Endothelial cell of umbilical vein (primary cell): Measurements from ENCODE around the gene BCL11A. TPM values are rescaled to one million over a fixed set of nuclear protein-coding genes. Genes with fewer than 3 reads are reported as not detected.

Experiments
- BruUV-seq: library from RNA; stranded (reverse); fragments of 400-500 nt; replicated peaks from 2 replicates; lab custom pipeline; 2021; lab: Mats Ljungman, UMichigan
- CTCF ChIA-PET: fragments of 300-600, 350-600 bp; sonication (Branson Sonifier 250); formaldehyde crosslinking; loops from one replicate; lab custom pipeline; 2021; ENCODE audit warnings: antibody characterized with exemption, inconsistent platforms; lab: Charles Lee
- POLR2A ChIA-PET: fragments of 300-600, 350-600 bp; sonication (Branson Sonifier 250); formaldehyde crosslinking; loops from one replicate; lab custom pipeline; 2021; ENCODE audit warnings: antibody characterized with exemption, inconsistent platforms; lab: Charles Lee
- DNase-seq: peaks from one replicate; pipeline ENCODE4 v3.0.0-alpha.2; 2011; ENCODE audit warnings: low read depth, low spot score
- FAIRE-seq: peaks from 2 replicates; lab custom pipeline; 2011; peaks lifted over from hg19 to GRCh38; lab: Jason Lieb, UNC
- H2AFZ ChIP-seq: 2 replicates; pipeline ENCODE4 v1.6.0; 2012; ENCODE audit warnings: low read depth, low read length, control low read depth, inconsistent platforms
- H3K27ac ChIP-seq: 2 replicates; pipeline ENCODE4 v1.5.1; 2011; ENCODE audit warnings: low read depth, mild to moderate bottlenecking, control low read depth, low read length, moderate library complexity; ENCODE audit not compliant: insufficient read depth
- H3K27me3 ChIP-seq, 2 experiments: 2 replicates each; pipeline versions ENCODE4 v1.6.0 to v1.6.1; 2011; ENCODE audit warnings: low read length in 2 of 2, mixed read lengths in 1 of 2; ENCODE audit not compliant: control insufficient read depth in 2 of 2, insufficient read depth in 2 of 2
- H3K36me3 ChIP-seq, 2 experiments: 2 replicates in 1 of 2; 3 replicates in 1 of 2; pipeline ENCODE4 v1.5.1; 2011; ENCODE audit warnings: low read length in 2 of 2, mild to moderate bottlenecking in 1 of 2, moderate library complexity in 1 of 2; ENCODE audit not compliant: control insufficient read depth in 2 of 2, insufficient read depth in 2 of 2; ENCODE audit errors: extremely low read depth in 1 of 2
- H3K4me1 ChIP-seq: 3 replicates; pipeline ENCODE4 v1.5.1; 2011; ENCODE audit warnings: mild to moderate bottlenecking, low read length; ENCODE audit not compliant: control insufficient read depth, insufficient read depth; ENCODE audit errors: extremely low read depth
- H3K4me2 ChIP-seq: 2 replicates; pipeline ENCODE4 v1.6.1; 2011; ENCODE audit warnings: low read length, control low read depth, mixed read lengths; ENCODE audit not compliant: insufficient read depth
- H3K4me3 ChIP-seq, 3 experiments: fragments of 200-600 bp in 1 of 3; sonication (generic), shearing (Covaris generic) in 1 of 3; replicated peaks in 1 of 3; 2 replicates each; pipeline ENCODE4 v1.5.1; 2011 to 2016; ENCODE audit warnings: control low read depth in 3 of 3, low read length in 3 of 3, mild to moderate bottlenecking in 2 of 3, inconsistent platforms in 1 of 3, low read depth in 1 of 3, moderate library complexity in 1 of 3; ENCODE audit not compliant: insufficient read depth in 1 of 3
- H3K79me2 ChIP-seq: 2 replicates; pipeline ENCODE4 v1.6.0; 2012; ENCODE audit warnings: low read length, inconsistent platforms; ENCODE audit not compliant: control insufficient read depth, insufficient read depth
- H3K9ac ChIP-seq: replicated peaks from 2 replicates; pipeline ENCODE3; 2011; ENCODE audit warnings: low read length, control low read depth; ENCODE audit not compliant: insufficient read depth; ENCODE audit errors: extremely low read depth
- H3K9me1 ChIP-seq: replicated peaks from 3 replicates; pipeline ENCODE4 v1.6.0; 2011; ENCODE audit warnings: mild to moderate bottlenecking, low read length; ENCODE audit not compliant: control insufficient read depth, insufficient read depth; ENCODE audit errors: extremely low read depth
- H3K9me3 ChIP-seq: replicated peaks from 2 replicates; pipeline ENCODE4 v1.5.1; 2012; ENCODE audit warnings: low read length, inconsistent platforms; ENCODE audit not compliant: control insufficient read depth, insufficient read depth
- H4K20me1 ChIP-seq: replicated peaks from 2 replicates; pipeline ENCODE3; 2011; ENCODE audit warnings: mild to moderate bottlenecking, low read length; ENCODE audit not compliant: control insufficient read depth, insufficient read depth; ENCODE audit errors: extremely low read depth
- CTCF ChIP-seq, 2 donors: IDR thresholded peaks; 1 replicate in 1 of 2; 2 replicates in 1 of 2; pipeline ENCODE4 v1.5.1; 2011; ENCODE audit warnings: low read length in 2 of 2, mild to moderate bottlenecking in 2 of 2, moderate library complexity in 2 of 2, control low read depth in 1 of 2, inconsistent platforms in 1 of 2, low read depth in 1 of 2; ENCODE audit not compliant: insufficient read depth in 1 of 2; ENCODE audit errors: extremely low read depth in 1 of 2
- EZH2 ChIP-seq: IDR thresholded peaks from 2 replicates; pipeline ENCODE4 v1.6.1; 2012; ENCODE audit warnings: borderline replicate concordance, low read depth, mild to moderate bottlenecking, moderate library complexity, low read length, inconsistent platforms; ENCODE audit not compliant: severe bottlenecking
- FOS ChIP-seq: IDR thresholded peaks from 2 replicates; pipeline ENCODE4 v1.6.1; 2011; ENCODE audit warnings: mild to moderate bottlenecking, low read length, moderate library complexity, borderline replicate concordance; ENCODE audit not compliant: insufficient read depth
- GATA2 ChIP-seq: IDR thresholded peaks from 2 replicates; pipeline ENCODE4 v1.7.0; 2011; ENCODE audit warnings: low read depth, mild to moderate bottlenecking, moderate library complexity, mixed read lengths, low read length; ENCODE audit not compliant: insufficient read length, insufficient read depth
- JUN ChIP-seq: IDR thresholded peaks from 2 replicates; pipeline ENCODE4 v1.6.1; 2011; ENCODE audit warnings: borderline replicate concordance, low read depth; ENCODE audit not compliant: insufficient read length, insufficient read depth
- MAX ChIP-seq: IDR thresholded peaks from 2 replicates; pipeline ENCODE4 v1.6.1; 2011; ENCODE audit not compliant: insufficient read depth, insufficient read length
- MYC ChIP-seq: IDR thresholded peaks from one replicate; pipeline ENCODE4 v1.6.1; 2011; ENCODE audit warnings: mild to moderate bottlenecking, low read depth, low read length
- POLR2A ChIP-seq: IDR thresholded peaks from 2 replicates; pipeline ENCODE4 v1.6.1; 2012; ENCODE audit warnings: low read depth, mild to moderate bottlenecking, control low read depth, low read length
- POLR2AphosphoS5 ChIP-seq: IDR thresholded peaks from 2 replicates; pipeline ENCODE4 v1.6.1; 2012; ENCODE audit warnings: low read depth, mild to moderate bottlenecking, control low read depth, low read length, moderate library complexity; ENCODE audit not compliant: insufficient read depth
- dilution Hi-C: fragments of 300-500 bp; cut with MboI; formaldehyde crosslinking; loops from one replicate; pipeline ENCODE4 v1.15.0; 2019; ENCODE audit warnings: low sequenced_read_pairs; ENCODE audit not compliant: extremely low pct_ligation_motif_present
- intact Hi-C: fragments of 100-400 bp; cut with micrococcal nuclease; formaldehyde crosslinking; loops from one replicate; pipeline ENCODE4 v1.10.0; 2022
- polyA plus RNA-seq, 4 experiments: library from polyadenylated mRNA; depleted of rRNA in 3 of 4; stranded (reverse) in 3 of 4; unstranded in 1 of 4; fragments of >200 nt; gene quantifications; 2 replicates each; pipeline versions ENCODE4 v1.2.1 to v1.2.3, GENCODE V29; 2011 to 2012; ENCODE audit warnings: missing spikeins in 1 of 4
- total RNA-seq: library from RNA; stranded (reverse); gene quantifications from 2 replicates; pipeline ENCODE4 v1.2.3, GENCODE V29; 2021

Gene BCL11A
- total and polyA plus RNA-seq, 2 donors (not counting 3 experiments of a cell fraction or from before 2014, with no cell fraction given) = 0.12 to 0.88 TPM

DNA sequence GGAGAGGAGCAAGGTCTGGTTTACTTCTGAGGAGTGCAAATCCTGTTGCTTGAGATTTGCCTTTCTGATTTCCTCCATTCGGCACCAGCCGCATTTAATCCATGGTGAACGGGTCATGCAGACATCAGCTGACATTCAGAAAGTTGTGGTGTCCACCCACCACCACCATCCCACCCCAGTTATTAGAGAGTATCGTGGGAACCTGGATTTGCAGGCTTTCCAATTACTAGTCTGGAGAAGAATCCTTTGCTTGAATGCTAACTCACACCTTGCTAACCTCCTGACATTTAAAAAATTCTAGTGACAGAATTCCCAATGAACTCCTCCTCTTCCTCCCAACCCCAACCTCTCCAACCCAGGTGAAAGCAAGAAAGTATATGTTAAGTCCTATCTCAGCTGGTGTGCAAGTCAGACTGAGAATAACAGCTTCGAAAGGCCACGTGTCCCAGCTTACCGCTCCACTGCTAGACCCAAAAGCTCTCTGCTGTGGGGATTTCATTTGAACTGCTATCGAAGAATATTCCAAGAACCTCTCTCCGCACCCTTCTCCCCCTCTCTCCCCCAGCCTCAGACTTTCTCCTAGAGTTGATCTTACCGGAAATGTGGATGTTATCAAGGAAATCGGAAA is 17.7 kb downstream of the BCL11A start:
- CTCF ChIA-PET = no interaction called here

More for the DNA sequence above, 17.7 kb downstream of the BCL11A start:
- dilution Hi-C loops = no loop called here
- Histone ChIP-seq H3K4me1 (no peaks in the 10 kb centered on the region), H4K20me1 (no peaks in the 10 kb centered on the region), H2AFZ (no peak overlapping the region), H3K4me3 (no peak overlapping the region), H3K9ac (no peak overlapping the region), H3K79me2 (no peaks in the 10 kb centered on the region), H3K9me3 (no peaks in the 10 kb centered on the region), H3K4me2 (no peak overlapping the region), H3K36me3 (no peaks in the 10 kb centered on the region), H3K9me1 (no peaks in the 10 kb centered on the region), H3K27ac (no peak overlapping the region), H3K27me3 (peaks cover 0 to 4% of the 10 kb centered on the region in 2 experiments)
- DNase-seq (no peak), FAIRE-seq (no peak)
- POLR2A ChIA-PET = no interaction called here
- intact Hi-C loops = no loop called here
- BruUV-seq = no TSS peak
- TF ChIP-seq POLR2AphosphoS5 (no peak), FOS (no peak), CTCF (IDR thresholded peaks at IDR 0.05; ENCODE audit: extremely low read depth in 1 of 2, insufficient read depth in 1 of 2, low read depth in 1 of 2, low read length in 2 of 2) (no peak), MYC (no peak), EZH2 (no peak), POLR2A (no peak), GATA2 (no peak), JUN (no peak), MAX (no peak)
